ENCODE measurements around the gene CEMIP.

Gene CEMIP

DNA sequence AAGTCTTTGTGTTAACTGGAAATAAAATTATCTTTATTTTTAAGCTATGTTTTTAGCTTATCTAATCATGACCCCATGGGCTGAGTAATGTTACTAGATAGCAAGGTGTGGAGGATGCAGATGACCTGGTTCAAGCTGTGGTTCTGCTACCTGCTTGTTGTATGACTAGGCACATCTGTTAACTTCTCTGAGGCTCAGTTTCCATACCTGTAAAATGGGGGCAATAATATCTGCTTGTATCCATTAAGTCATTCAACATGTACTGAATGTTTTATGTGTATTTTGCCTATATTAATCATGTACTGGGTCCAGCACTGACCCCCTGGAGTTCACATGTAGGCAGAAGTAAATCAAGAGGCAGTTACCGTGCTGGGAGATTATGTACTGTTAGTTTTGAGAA, 51.5 kb downstream of the CEMIP start:
- no peak for DNase-seq

DNA sequence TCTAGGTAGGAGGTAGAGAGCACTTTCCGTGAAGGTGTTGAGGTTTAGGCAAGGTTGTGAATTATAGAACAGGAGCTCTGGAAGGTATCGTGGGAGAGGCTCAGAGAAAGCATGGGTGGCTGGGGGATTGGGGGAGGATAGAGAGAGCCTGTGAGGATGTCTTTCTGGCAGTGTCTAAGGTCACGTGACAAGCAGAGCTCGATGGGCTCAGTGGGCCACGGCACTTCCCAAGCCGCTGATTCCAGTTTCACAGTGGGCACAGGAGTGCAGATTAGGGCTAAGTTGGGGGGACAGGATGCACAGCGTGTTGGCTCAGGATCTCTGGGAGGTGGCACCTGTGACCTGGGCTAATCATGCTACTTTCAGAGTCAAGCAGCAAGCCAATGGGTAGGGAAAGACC, 52.0 kb downstream of the CEMIP start:
- DNase-seq: no peak

DNA sequence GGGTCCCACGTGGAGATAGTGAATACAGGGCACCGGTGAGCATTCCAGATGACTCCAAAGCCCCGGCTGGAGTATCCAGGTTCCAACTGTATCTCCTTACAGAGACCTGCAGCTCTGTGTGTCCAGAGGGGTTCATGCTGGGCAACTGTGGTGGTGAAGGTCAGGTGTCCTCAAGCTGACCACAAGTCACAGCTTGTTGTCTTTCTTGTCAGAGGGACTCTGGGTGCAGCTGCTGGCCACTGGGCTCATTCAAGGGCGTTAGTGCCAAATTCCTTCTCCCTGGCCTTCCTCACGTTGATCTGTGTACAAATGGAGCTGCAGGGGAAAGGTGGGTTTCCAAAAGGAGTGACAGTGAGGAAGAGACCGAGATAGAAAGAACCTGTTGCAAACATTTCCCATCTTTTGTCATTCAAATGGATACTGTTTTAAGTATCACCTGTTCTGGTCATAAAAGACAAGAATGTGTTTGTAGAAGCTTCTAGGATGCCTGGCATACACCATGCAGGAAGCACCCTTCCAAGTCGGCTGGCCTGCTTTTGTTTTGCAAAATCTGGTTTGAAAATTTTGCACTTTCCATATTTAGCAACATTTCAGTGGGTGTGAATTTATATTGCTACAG, 52.5 kb downstream of the CEMIP start:
- DNase-seq: no peak

DNA sequence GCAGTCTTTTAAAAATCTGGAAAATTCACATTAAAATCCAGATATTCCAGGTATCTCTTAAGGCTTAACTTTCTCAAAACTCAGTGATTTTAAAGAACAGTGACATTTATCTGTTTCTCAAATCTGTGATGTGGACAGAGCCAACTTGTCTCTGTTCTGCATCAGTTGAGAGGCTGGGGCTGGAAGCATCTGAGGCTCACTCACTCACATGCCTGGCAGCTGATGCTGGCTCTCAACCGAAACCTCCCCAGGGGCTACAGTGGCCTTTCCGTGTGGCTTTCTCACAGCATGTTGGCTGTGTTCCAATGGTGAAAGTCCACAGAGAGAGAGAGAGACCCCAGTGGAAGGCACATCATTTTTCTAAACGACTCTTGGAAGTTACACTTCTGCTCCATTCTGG, 53.5 kb downstream of the CEMIP start:
- no peak for DNase-seq

DNA sequence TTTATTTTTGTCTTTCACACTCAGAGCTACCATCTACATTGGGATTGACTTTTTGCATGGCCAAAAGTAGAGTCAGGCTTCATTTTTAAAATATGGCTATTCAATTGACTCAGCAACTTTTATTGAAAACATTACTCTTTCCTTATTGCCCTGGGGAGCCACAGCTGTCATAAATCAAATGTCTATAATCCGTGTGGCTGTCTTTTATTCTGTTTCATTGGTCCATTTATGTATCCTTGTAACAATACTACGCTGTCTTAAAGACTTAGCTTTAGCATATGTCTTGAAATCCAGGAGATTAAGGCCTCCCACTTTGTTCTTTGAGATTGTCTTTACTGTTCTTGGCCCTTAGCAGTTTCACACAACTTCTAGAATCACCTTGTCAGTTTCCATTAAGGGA, 55.2 kb downstream of the CEMIP start:
- DNase-seq: no peak

DNA sequence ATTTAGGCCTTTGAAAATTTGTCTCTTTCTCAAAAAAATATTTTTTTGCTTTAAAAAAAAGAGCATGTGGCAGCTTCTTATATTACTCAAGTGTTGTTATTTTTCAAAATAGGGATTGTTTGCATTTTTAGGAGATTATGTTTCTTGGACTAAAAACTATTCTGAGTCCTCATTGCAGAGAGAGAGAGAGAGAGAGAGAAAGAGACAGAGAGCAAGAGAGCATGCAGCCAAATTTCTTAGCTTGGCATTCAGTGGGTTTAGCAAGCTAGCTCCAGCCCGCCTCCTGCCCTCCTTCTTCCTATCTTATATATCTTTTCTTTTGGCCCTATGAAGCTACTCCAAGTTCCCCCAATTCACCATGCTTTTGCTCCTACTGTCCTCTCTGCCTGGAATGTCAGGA, 55.7 kb downstream of the CEMIP start:
- no peak for DNase-seq

DNA sequence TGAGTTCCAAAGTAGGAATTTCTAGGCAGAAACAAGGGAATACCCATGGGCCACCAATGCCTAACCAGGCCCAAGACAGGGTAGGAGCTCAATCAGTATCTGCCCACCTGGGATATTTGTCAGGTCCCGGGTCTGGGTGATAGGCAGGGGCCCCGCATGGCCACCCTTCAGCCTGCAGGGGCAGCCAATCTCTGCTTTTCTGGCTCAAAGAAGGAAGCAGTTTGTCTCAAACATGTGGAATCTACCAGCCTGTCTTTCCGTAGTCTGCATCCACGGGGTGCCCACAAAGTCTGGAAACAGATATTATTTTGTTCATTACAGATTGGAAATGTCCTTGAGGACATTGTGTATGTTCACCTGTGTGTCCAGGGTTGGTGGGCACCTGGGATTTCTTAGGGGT, 56.2 kb downstream of the CEMIP start:
- no peak for DNase-seq

DNA sequence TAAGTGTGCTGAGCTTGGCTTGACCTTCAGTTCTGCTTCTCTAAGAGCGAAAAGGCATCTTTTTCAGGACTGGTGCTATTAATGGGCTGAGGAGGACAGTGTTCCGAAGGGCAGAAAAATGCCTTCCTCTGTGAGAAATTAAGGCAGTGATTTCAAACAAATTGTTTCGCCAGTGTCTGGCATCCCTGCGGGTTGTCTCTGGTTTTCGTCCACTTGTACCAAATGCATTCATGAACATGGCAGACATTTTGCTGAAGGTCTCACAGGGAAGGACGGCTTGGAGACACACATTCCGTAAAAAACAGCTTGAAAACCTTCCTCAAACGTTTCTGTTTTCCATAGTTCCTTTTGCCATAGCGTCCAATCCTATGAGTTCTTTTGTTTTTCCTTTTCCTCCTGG, 57.1 kb downstream of the CEMIP start:
- DNase-seq: no peak

DNA sequence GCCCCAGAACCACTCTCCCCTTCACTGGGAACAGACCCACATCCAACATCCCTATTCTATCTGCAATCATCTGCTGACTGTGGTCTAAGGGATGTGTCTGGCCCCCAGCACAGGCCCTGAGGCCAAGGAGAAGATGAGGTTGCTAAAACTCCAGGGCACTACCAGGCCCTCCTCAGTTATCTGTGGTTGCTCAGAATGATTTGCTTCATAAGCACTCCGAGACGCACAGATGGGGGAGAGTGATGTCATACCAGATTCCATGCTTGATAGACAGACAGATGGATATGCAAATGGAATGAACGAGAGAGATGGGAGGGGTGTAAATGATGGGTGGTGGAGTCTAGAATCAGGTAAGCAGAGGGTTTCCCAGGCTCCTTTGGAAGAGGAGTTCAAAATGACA, 57.8 kb downstream of the CEMIP start:
- DNase-seq: no peak

DNA sequence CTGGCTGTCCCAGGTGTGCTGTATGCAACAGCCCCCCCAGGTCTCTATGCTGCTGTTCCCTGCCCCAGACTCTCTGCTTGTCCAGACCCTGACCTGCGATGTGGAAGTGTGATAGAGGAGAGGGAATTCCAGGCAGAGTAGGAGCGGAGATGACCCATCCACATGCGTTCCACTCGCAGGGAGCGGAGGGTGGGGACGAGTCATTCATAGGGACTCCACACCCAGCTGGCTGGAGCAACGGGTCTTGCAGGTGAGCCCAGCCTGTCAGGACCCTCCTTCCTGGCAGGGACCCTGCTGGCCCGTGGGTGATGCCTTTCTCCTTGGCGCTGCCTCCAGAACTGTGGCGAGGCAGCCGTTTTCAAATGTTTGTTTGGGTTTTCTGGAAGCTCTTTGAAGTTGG, 58.8 kb downstream of the CEMIP start:
- no peak for DNase-seq

DNA sequence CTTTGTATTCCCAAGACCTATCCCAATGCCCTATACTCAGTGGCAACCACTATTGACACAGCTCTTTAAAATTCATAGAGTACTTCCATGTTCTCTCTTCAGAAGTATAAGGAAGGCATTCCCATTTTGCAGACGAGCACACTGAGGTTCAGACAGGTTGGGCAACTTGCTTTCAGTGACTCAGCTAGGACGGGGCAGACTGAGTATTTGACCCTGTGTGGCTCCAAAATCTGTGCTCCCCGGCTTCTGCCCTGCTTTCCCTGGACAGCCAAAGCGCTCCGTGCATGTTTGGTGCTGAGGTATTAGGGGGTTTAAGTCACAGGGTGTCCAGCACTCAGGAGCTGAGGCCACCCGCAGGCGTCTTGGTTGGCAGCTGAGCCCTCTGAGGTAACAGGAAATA, 59.5 kb downstream of the CEMIP start:
- no peak for DNase-seq

DNA sequence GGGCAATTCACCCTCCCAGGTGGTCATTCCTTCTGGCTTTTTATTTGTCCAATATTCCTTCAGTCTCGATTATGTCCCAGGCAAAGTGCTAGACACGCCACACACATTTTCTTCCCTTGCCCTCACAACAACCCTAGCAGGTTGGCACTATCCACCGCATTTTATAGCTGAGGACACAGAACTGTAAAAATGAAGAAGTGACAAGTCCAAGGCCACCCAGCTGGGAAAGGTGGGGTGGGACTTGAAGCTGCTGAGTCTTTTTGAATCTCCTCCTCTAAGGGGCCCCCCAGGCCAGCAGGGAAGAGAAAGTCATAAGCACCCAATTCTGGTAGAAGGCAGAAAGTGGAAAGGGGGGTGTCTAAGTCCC, 60.6 kb downstream of the CEMIP start:
- no peak for DNase-seq

DNA sequence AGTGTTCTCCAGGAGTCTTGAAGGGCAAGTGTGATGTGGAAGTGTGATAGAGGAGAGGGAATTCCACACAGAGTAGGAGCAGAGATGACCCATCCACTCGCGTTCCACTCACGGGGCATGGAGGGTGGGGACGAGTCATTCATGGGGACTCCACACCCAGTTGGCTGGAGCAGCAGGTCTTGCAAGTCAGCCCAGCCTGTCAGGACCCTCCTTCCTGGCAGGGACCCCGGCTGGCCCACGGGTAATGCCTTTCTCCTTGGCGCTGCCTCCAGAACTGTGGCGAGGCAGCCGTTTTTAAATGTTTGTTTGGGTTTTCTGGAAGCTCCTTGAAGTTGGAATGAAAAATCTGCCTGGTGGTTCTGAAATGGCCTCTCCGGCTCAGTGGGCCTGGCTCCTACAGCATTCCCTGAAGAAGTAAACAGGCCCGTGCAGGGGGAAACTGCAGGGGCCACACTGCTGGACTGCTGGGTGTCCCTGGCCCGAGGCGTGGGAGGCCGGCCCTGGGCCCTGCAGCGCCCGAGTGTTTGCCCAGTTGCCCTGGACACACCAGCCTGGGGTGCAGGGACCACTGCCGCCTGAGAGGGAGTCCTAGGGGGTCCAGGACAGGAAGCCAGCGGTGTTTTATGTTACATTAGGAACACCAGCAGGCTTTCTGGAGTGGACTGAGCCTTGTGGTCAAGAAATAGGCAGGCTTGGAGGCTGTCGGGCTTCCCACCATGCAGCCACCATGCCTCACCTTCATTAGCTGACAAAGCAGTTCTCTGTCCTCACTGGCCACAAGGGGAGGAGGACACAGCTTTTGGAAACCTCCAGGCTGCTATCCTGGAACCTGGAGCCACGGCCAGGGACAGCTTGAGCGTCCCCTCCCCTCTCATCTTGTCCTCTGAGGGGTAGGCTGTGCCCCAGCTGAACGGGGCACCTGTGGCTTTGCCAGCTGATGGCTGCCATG, 61.3 kb downstream of the CEMIP start:
- DNase-seq: no peak

DNA sequence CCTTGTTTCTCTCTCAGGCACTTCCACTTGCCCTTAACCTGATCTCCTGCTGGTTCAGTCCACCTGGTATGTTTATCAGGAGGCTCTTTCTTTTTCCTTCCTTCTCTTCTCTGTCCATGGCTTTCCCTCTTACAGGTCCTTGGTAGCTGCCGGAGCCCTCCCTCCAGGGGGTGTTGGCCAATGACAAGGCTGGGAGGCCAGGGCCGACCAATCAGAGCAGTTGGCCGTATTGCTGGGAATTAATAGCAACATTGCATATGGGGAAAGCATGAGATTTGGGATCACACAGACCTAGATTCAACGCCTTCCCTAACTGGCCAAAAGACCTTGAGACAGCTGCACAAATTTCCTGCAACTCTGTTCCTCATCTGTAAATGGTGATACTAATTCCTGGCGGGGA, 62.4 kb downstream of the CEMIP start:
- DNase-seq: no peak

DNA sequence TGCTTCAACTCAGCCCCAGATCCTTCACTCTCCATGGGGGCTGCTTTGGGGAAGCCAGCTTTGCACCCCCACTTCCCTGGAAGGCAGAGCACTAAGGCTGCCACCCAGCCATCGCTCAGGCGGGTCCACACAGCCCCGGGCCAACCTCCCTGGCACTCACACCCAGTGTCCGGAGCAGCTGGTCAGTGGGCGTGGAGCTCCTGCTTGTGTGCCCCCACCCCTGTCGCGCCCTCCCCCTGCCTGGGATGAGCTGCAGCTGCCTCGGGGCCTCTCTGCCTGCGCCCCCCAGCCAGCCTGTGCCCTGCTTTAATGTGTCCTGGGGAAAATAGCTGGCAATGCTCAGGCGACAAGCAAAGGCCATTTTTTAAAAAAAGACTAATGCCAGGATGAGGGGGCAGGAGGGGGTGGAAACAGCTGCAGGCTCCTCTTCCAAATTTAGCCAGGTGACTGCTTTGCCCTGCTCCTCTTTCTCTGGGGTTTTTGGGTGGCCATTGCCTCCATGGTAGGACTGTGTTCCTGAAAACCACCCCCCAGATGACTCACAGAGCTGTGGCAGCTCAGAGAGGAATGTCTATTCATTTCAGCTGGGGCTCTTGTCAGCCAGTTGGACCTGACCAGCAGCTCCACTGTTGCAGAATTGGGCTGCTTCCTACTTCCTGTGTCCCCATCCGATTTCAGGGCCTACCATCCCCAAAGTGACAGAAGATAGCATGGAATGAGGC, 65.0 kb downstream of the CEMIP start:
- no peak for DNase-seq

DNA sequence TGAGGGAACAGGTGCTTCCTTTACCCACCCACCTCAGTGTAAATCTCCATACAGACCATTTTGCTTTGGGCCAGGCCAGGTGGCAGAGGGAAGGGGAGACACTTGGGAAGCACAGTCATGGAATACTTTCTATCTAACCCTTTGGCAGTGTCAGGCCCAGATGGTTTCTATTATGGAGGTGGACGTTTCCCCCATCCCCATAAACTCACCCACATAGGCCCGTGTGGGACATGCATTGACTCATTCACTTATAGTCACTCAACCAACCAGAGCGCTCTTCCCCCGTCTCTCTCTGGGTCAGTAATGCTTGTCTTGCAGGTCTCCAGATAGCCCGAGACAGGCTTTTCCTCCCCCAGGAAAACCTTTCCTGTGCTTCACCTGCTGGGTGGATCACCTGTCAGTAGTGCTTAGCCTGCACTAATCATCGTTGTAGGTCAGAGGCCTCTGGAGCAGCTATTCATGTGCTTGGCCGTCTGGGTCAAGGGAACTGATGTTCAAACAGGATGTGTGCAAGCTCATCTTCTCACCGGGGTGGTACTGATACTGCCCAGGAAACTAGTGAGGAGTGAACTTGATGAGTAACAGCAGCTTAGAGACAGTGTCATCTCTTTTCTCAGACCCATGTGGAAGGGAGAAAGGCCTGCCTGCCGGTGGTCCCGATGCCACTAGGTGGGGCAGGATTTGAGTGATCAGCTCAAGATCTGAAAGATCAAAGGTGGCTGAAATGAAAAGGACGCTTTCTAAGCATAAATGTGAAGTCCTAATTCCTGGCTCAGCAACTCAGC, 67.1 kb downstream of the CEMIP start:
- no peak for DNase-seq

DNA sequence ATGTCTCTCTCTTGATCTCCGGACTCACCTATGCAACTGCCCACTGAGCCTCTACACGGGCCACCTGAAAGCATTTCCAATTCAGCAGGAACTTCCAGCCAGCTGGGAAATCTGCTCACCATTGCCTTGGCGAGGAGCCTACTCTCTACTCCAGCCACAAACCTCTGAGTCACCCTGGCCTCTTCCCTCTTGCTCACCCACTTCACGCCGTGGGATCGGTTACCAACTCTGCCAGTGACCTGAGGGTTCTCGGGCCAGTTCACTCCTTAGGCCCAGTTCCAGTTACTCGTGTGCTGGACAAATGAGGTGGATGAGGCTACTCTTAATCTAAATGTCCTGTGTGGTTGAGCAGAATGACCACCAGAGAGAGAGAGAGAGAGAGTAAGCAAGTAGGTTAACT, 70.1 kb downstream of the CEMIP start:
- DNase-seq: no peak

DNA sequence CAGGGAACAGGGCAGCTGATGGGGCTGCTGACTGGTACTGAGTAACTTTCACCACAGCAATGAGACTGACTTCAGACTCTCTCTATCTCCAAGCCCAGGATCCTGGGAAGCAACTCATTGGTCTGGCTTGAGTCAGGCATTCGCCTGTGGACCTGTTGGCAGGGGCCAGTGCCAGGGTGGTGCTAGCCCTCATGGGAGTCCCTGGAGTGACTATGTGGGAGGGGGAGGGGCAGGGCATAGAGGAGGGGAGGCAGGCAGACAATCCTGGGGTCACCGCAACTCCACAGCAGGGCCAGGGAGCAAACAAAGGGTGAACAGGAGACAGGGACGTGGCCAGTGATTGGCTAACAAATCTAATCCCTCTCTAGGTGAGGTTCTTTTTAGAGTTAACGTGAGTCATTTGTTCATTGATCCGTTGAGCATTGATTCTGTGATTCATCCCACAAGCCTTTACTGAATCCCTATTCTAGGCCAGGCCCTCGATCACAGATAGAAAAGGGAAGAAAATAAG, 71.8 kb downstream of the CEMIP start:
- no peak for DNase-seq

DNA sequence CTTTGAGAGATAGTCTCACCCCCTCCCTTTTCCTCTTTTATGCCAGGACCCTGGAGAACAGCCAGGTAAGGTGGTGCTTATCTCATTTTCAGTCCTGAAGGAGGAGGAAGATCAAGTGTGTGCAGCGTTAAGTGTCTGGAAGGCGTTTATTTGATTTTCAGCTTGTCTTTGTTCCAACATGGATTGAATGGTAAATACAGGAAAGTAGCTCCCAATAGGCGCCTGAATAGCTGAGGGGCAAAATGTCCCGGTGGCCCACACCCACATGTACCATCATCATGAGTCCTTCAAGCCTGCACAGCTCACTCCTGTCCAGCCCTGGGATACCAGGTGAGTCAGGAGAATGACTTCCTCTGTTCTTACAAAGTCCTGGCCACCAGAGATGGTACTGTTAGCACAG, 73.5 kb downstream of the CEMIP start:
- DNase-seq: no peak

DNA sequence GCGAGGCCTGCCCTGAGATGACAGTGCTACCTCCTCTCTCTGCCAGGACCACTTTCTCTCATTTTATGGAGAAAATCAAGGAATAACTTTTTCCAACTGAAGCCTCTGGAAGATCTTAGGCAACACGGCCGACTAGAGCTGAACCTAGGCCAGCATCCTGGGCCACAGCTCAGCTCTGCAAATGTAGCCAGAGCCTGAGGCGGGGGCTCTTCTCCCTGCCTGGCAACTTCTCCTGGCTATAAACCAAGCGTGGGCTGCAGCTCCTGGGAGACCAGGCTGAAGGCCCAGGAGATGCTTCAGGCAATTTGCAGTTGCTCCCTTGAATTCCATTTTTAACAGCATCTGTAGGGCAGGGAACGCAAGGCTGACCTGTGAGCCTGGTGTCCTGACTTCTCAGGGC, 74.9 kb downstream of the CEMIP start:
- no peak for DNase-seq

DNA sequence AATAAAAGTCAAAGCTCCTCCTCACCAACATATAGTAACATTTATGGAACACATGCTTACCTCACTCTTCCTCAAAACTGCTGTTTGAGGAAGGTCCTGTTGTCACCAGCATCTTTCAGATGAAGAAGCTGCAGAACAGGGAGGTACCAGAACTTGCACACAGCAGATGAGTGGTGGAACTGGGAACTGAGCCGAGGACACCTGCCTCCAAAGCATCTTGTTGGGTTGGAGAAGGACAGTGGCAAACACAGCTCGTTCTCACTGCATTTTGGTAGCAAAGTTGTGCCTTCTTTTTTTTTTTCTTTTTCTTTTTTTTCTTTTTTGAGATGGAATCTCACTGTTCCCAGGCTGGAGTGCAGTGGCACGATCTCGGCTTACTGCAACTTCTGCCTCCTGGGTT, 76.0 kb downstream of the CEMIP start:
- DNase-seq: no peak

DNA sequence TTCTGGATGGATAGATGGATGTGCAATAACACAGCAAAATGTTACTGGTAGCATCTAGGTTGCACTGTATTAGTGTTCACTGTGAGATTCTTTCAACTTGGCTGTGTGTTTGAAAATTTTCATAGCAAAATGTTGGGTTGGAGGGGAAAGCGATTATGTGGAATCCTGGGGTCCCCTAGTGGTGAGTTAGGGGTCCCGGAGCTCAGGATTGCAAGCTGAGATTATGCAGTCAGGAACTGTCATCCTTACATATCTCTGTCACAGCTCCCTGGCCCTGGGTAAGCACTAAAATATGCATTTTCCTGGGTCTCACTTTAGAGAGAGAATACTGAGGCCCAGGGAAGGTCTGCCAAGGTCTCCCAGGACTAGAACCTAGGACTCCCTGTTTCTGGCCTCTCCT, 77.2 kb downstream of the CEMIP start:
- no peak for DNase-seq

DNA sequence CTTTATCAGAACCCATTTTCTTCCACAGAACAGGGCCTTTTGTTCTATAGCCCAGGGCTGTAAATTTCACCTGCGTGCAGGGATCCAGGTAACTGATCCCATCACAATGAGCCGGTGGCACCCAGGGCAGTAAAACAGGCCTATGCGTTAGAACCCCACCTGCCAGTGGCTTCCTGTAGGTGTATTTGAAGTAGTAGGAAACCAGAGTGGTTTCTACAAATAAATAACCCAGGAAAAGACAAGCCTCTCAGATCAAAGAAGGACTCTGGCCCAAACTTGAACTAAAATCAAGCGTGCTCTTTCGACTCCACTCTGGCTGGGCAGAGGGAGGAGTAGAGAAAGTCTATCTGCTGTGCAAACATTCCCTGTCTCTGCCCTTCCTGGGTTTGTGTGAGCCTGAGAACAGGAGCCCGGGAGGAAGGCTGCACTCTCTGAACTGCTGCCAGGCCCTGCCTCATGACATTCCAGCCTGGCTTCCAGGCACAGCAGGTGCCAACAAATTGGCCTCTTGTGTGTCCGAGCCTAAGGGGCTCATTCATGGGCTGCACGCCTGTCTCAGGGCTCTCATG, 77.7 kb downstream of the CEMIP start:
- no peak for DNase-seq
